Occipital lobe (tissue), 2 donors: Measurements from ENCODE around the gene SLC39A11. TPM values are rescaled to one million over a fixed set of nuclear protein-coding genes. Genes with fewer than 3 reads are reported as not detected.
"Not testable (repeated sequence)": the region's sequence is repeated elsewhere in the genome, so short reads cannot be mapped to it uniquely, and the experiment has no call there.

Source experiments
- DNase-seq: peaks from one replicate; lab custom pipeline; 2025; lab: John Stamatoyannopoulos, UW
- total RNA-seq: library from RNA; depleted of rRNA; stranded (reverse); fragments of >200 nt; gene quantifications from one replicate; pipeline ENCODE4 v1.2.3, GENCODE V29; 2014

SLC39A11 gene
- total RNA-seq, 1 donor from 2014 or later, result 9.5 TPM

DNA sequence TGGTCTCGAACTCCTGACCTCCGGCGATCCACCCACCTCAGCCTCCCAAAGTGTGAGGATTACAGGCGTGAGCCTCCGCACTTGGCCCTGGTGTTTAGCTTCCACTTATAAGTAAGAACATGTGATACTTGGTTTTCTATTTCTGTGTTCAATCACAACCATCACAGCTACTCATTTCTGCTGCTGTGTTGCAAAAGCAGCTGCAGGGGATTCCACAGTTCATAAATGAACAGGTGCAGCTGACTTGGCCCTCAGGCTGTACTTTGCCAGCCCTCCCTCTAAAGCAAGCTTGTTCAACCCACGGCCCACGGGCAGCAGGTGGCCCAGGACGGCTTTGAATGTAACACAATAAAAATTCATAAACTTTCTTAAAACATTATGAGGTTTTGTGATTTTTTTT, 79.2 kb downstream of the SLC39A11 start:
- no peak for DNase-seq

DNA sequence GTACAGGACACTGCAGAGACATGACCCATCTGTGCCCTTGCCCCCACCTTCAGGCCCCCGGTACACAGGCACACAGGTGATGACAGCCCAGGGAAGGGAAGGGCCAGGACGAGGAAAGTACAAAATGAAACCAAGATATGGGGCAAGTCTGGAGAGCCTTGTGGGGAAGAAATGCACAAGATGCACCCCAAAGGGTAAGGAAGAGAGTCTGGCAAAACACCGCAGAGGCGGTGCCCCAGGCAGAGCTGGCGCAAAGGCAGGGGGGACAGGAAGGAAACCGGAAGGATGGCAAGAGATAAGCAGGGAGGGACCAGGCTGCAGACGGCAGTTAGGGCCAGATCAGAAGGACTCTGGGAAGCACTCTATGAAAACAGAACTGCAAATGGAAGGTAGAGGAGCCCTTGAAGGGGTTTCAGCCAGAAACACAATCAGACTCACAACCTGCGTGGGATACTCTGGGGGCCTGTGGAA, 81.4 kb downstream of the SLC39A11 start:
- DNase-seq, result no peak

DNA sequence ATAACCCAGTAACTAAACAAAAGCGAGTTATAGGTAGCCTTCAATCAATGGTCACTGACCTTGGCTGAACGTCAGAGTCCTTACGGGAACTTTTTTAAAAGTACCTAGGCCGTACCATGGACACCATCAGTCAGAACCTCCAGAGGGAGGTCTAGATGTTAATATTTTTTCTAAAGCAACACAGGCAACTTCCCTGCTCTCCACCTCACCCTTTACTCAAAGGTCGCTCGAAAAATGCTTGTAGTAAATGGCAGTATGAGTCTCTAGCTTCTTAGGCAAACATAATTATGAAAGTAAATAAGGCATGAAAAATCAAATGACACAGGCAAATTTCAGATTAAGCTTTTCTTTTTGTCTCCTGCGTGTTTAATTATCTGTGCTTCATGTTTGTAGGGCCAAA, 82.1 kb downstream of the SLC39A11 start:
- DNase-seq, result no peak

DNA sequence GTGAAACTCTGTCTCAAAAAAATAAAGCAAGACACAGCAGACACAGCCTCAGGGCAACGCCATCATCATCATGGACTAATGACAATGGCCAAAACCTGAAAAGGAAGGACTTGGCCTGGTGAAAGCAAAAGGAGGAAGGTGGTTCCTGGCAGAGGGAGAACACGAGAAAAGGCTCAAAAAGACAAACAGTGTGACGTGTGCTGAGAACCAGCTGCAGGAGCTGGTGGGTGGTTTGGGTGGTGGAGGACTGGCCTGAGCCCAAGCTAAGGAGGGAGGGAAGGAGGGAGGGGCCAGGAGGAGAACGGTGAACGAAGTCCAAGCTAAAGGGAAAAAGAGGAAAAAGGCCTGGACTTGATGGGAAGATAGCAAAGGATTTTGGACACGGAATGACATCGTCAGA, 85.1 kb downstream of the SLC39A11 start:
- peak; percentile 11 for DNase-seq

DNA sequence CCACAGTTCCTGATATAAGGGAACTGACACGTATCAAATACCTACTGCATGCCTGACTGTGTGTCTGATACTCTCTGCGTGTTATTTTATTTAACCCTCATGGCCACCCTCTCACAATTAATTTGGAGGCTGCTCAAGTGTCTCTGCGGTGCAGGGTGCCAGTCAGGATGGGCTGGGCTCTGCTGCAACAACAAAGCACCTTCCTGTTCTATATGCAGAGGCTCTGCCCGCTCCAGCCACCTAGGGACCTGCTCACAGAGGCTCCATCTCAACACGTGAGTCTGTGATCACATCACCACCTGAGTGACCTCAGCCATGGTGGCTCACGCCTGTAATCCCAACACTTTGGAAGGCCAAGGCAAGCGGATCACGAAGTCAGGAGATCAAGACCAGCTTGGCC, 87.1 kb downstream of the SLC39A11 start:
- no peak for DNase-seq

DNA sequence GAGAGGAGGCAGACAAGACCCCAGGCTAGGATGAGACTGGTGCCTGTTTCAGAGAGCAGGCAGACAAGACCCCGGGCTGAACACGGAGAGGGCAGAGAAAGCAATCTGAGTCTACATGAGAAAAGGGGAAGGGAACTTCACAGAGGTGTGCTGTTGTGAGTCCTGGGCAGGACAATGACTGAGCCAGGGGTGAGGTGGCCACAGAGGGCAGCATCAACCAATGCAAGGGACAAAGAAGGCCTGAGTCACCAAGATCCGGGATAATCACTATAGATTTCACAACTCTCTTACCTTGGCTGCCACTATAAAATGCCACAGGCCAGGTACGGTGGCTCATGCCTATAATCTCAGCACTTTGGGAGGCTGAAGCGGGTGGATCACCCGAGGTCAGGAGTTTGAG, 89.0 kb downstream of the SLC39A11 start:
- no peak for DNase-seq

DNA sequence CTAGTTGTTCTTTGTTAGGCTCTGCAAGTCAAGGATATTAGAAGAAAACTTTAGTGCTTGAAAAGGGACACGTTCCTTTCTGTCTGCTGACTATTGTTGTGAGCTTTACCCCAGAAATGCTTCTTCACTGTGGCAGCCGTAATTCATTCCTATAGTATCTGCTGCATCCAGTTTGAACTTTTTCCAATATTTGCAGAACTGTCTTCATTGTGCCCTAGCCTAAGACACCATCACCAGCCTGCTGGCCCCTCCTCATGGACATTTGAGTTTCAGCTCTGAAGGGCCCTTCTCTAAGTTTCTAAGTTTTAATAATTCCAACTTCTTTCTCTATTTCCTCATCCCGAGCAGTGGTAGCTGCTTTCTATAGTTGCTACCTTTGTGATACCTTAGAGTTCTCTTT, 91.7 kb downstream of the SLC39A11 start:
- no peak for DNase-seq

DNA sequence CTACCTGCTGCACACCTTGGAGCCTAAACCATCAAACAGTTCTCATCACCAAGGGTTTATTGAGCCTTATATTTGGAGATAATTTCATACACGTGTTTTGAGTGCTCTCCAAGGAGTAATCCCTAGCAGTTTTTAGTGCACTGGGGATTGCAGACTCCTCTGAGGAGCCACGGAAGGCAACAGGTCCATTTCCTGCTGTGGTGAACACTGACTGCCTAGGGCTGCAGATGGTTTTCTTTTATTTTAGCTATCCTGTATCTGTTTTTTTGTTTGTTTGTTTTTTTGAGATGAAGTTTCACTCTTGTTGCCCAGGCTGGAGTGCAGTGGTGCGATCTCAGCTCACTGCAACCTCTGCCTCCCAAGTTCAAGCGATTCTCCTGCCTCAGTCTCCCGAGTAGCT, 93.0 kb downstream of the SLC39A11 start:
- DNase-seq, result not testable (repeated sequence)

DNA sequence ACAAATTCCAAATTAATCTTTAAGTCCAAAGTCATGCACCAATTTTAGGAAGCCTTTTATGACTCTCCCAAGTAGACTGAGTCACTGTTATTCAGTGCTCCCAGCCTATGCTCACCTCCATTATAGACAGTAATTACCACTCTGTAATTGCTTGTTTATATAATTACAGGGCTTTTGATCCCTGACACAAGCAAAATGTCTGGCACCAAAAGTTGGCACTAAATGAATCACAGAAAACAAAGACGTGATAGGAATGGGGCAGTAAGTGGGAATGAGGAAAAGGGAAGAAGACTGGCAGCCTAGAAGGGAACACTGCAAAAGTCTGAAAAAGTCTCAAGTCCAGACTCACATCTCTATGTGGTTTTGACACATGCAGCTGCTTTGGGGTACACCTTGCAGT, 94.1 kb downstream of the SLC39A11 start:
- no peak for DNase-seq

DNA sequence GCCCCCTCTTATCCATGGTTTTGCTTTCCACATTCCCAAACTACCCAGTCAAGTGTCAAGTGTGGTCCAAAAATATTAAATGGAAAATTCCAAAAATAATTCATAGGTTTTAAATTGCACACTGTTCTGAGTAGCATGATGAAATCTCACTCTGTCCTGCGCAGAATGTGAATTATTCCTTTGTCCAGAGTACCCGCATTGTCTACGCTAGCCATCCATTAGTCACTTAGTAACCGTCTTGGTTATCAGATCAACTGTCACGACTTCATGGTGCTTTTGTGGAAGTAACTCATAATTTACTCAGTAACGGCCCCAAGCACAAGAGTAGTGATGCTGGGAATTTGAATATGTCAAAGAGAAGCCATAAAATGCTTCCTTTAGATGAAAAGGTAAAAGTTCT, 94.9 kb downstream of the SLC39A11 start:
- no peak for DNase-seq

DNA sequence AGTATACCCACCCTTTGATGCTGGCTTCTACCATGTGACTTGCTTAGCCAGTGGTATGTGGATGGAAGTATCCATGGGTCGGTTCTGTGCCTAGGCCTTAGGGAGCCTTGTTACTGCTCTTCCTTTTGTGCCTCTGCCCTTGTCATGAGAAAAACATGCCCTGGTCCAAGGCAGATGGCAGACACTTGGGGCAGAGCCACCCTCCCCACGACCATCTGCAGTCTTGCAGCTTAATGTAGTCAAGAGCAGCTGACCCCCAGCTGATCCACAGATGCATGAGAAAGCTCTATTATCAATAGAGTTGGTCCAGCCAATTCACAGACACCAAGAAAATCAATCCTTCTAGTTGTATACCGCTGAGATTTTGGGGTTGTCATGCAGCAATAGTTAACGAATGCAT, 95.7 kb downstream of the SLC39A11 start:
- DNase-seq, result no peak

DNA sequence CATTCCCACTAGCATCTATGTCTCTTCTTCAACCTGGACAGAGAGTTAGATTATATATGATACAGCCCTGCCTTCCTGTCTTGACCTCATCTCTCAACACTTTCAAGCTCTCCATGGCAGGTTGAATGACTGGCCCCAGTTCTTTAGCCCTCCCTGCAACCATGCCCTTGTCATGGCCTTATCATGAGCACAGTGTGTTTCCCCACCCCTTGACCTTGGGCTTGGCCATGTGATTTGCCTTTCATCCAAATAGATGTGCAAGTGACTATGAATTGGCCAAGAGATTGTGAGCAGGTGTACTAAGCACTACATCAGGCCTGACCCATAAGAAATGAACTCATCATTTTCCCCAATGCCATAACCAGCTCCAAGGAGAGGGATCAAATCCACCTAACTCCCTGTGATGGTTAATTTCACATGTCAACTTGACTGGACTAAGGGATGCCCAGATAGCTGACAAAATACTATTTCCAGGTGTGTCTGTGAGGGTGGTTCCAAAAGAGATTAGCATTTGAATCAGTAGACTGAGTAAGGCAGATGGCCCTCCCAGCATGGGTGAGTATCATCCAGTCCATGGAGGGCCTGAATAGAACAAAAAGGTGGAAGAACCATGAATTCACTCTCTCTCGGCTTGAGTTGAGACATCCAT, 97.4 kb downstream of the SLC39A11 start:
- no peak for DNase-seq

DNA sequence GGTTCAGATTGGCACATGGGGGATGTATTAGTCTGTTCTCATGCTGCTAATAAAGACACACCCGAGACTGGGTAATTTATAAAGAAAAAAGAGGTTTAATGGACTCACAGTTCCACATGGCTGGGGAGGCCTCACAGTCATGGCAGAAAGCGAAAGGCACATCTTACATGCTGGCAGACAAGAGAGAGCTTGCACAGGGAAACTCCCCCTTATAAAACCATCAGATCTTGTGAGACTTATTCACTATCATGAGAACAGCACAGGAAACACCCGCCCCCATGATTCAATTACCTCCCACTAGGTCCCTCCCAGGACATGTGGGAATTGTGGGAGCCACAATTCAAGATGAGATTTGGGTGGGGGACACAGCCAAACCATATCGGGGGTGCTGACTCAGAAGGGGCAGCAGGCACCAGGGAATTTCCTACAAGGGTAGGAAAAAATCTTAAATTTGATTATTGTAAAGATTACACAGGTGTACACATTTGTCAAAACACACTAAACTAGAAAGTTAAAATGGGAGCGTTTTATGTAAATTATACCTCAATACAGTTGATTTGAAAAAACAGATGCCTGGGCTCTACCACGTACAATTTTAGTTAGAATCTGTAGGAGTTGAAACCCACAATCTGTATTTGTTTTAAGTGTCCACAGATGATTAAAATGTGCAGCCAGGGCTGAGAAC, 99.6 kb downstream of the SLC39A11 start:
- not testable (repeated sequence) for DNase-seq

DNA sequence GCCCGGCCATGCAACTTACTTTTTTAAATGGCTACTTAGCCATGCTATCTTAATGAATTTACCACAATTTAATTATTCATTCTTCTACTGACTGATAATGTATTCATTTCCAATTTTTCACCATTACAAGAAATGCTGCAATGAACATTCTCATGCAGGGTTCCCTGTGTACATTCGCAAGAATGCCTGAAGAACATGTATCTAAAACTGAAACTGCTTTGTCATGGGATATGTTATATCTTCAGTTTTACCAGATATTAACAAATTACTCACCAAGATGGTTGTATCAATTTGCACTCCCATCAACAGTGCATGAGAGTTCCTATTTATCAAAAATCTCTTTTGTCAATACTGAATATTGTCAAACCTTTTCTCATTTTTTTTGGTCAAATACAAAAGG, 100.8 kb downstream of the SLC39A11 start:
- no peak for DNase-seq

DNA sequence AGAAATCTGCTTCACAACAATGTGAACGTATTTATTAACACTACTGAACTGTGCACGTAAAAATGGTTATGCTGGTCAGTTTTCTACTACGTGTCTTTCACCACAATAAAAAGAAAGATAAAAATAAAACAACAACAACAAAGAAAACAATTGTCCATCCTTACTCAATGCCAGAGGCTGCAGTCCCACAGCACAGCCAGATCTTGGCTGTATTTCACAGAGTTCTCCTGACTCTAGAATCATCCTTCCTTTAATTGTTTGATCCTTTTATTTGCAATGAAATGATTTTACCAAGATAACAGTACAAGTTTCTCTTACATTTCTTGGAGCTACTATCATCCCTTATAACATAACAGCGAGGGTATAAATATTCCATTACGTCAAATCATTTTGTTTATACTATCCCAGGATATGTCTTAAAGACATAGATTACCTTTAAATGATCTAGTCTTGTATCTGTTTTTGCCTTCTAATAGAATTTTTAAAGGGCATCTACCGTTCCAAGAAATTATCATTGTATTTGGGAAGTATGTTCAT, 103.3 kb downstream of the SLC39A11 start:
- DNase-seq, result no peak

DNA sequence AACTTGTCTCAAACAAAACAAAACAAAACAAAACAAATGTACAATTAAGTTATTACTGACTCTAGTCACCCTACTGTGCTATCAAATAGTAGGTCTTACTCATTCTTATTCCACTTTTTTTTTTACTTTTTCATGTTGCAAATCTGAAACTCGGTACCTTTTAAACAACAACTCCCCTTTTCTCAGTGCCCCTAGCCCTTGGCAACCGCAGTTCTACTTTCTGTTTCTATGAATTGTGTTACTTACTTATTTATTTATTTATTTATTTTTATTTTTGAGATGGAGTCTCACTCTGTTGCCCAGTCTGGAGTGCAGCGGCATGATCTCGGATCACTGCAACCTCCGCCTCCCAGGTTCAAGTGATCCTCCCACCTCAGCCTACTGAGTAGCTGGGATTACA, 104.0 kb downstream of the SLC39A11 start:
- no peak for DNase-seq

DNA sequence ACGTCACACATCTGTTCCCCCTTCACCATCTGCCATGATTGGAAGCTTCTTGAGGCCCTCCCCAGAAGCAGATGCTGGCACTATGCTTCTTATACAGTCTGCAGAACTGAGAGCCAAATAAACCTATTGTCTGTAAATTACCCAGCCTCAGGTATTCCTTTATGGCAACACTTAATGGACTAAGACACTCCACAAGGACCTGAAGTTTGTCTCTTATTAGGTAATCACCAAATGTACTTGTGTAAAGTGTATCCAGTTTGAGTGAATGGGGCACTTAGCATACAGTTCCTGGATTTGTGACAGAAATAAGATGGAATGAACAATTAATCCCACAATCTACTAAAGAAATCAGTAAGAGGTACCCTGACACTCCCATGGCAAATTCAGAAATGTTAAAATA, 105.3 kb downstream of the SLC39A11 start:
- no peak for DNase-seq

DNA sequence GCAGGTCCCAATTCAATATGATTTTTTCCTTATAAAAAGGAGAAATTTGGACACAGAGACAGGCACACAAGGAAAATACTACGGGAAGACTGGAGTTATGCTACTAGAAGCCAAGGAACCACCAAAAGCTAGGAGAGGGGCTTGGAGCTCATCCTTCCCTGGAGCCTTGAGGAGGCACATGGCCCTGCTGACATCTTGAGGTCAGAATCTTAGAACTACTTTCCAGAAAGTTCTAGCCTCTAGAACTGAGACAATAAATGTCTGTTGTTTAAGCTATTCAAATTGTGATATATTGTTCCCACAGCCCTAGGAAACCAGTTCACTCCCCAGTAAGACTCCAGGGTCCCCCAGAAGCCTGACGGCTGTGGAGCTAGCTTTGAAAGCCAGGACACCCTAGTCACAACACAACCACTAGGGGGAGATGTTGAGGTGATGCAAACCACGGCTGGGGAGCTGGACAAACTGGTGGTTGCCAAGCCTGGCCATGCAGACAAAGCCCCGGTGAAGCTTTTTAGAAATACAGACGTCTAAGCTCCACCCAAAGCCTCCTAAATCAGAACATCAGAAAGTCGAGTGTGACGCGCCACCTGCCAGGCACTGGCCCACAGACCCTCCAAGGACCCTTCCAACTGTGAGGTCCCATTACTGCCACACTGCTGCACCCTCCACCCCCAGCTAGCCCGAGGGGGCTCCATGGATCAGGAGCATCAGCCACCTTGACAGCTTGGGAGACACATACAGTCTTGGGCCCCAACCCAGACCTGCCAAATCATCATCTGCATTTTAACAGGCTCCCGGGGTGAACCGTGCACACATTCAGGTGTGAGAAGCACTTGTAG, 106.4 kb downstream of the SLC39A11 start:
- peak; percentile 53 for DNase-seq

DNA sequence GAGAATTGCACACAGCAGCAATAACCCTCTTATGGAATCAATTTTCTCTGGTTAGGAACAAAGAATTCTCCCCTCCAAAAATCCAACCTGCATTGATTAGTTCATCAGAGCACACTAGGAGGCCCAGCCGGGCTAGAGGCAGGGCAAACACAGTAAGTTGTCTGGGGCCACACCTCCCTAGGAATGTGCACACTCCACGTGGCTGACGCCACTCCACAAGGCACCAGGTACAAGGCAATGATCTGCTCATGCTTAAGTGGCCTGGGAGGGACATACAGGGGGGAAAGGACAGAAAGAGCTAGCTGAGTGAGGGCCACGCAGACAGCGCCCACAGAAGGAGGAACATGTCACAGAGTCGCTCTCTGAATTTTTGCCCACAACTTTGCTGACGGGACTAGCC, 107.6 kb downstream of the SLC39A11 start:
- no peak for DNase-seq

DNA sequence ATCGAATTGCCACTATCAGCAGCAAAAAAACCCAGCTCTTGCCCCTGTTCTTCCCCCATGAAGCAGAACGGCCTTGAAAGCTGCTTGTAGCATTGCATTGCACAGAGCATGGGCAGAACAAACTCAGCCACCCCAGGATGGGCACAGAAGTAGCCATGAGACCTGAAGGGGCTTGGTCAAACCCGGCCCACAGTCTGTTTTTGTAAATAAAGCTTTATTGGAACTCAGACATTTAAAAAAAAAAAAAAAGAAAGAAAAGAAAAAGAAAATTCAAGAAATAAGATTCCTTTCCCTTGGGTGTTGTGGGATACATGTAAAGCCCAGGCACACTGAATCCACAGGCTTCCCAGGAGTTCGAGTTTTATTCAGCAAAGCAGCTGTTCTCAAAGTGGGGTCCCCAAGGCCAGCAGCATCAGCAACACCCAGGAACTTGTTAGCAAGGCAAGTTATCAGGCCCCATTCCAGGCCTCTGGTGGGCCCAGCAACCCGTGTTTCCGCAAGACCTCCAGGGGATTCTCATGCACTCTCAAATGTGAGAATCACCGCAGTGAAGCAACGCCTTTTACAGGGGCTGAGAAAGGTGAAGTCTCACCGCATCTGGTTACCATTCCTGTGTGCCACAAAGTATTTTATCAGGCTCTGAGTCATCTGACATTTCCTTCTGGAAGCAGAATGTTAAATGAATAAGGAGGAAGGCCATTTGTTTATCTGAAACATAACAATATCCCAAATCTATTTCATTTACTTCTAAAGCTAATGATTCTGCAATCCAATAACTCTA, 108.2 kb downstream of the SLC39A11 start:
- no peak for DNase-seq

DNA sequence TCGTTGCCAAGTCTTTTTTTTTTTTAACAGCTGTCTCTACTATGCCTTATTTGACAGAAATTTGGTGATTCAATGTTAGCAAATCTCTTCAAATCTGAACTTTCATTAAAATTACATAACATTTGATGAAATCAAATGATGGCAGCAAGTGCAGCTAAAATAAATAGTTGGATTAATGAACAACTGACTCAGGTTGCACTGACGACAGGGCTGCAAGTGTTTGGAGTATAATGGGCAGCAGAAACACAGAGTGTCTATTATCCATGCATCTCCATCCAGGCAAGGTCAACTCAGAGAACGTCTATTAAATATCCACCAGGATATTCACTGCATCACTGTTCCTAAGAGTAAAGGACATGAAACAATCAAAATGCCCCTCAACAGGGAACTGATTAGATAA, 109.8 kb downstream of the SLC39A11 start:
- DNase-seq, result no peak
